ENCODE measurements around the gene OSBPL7.

- no peak for TF ChIP-seq CTCF (IDR thresholded peaks at IDR 0.05)
- TF ChIP-seq SIN3A (IDR thresholded peaks at IDR 0.05; ENCODE audit: borderline replicate concordance, insufficient read depth, low read depth, low read length): no peak
- no peak for TF ChIP-seq TCF7L2 (IDR thresholded peaks at IDR 0.05; ENCODE audit: low read depth, low read length)
Observed at GRCh38 chr17:47816111-47816735, 5.4 kb downstream of the OSBPL7 start.

Measured in Panc1 (cell line).